ENCODE results near the gene MAST4.

- TF ChIP-seq CTCF (conservative IDR thresholded peaks at IDR 0.05 in 1 of 2, IDR thresholded peaks at IDR 0.05 in 1 of 2; ENCODE audit: low read depth in 1 of 2, low read length in 2 of 2): no peak
- no peak for TF ChIP-seq EZH2 (IDR thresholded peaks at IDR 0.05; ENCODE audit: low read length, missing control alignments)
These were observed 362.2 kb downstream of the MAST4 start for GRCh38 chr5:66958201-66958979.

All from fibroblast of lung (primary cell).